GM21423 (cell line): ENCODE data around the gene ACTR1A.
A peak's percentile ranks its signal among the peaks of the same experiment; 100 is the strongest.
"Not testable (repeated sequence)": the region's sequence is repeated elsewhere in the genome, so short reads cannot be mapped to it uniquely, and the experiment has no call there.

Experiments
- ATAC-seq: cut with Tn5 transposase; IDR thresholded peaks from one replicate; pipeline ENCODE4 v1.9.1; 2021; ENCODE audit warnings: mild to moderate bottlenecking, moderate library complexity; ENCODE audit not compliant: unreplicated experiment

Gene ACTR1A

GRCh38 chr10:102455893-102456471 lies 46.5 kb downstream of the ACTR1A start:
- ATAC-seq, result no peak

GRCh38 chr10:102454662-102455487 lies 47.6 kb downstream of the ACTR1A start:
- ATAC-seq, result not testable (repeated sequence)

- no peak for ATAC-seq
These were observed 49.0 kb downstream of the ACTR1A start for GRCh38 chr10:102453502-102453901.

- ATAC-seq, result no peak
These were observed 49.7 kb downstream of the ACTR1A start for GRCh38 chr10:102452672-102453340.

- no peak for ATAC-seq
These were observed 51.2 kb downstream of the ACTR1A start, which contains the start of gene C10orf95 for GRCh38 chr10:102451105-102451969. Gene C10orf95, minus strand, starts transcription at chr10:102451543. Its CDS starts 450 bp downstream, at chr10:102451093.

- peak; percentile 76 for ATAC-seq
These were observed 52.0 kb downstream of the ACTR1A start for GRCh38 chr10:102450374-102451104.

- peak; percentile 3 for ATAC-seq
These were observed 52.5 kb downstream of the ACTR1A start for GRCh38 chr10:102450124-102450373.

GRCh38 chr10:102449321-102450123 lies 53.0 kb downstream of the ACTR1A start:
- peak; percentile 47 for ATAC-seq

GRCh38 chr10:102444851-102445250 lies 57.7 kb downstream of the ACTR1A start:
- no peak for ATAC-seq

- no peak for ATAC-seq
These were observed 64.1 kb downstream of the ACTR1A start for GRCh38 chr10:102438374-102438773.

GRCh38 chr10:102437515-102437914 lies 65.0 kb downstream of the ACTR1A start:
- ATAC-seq, result no peak

- no peak for ATAC-seq
These were observed 66.2 kb downstream of the ACTR1A start for GRCh38 chr10:102436312-102436711.

- ATAC-seq, result no peak
These were observed 66.8 kb downstream of the ACTR1A start for GRCh38 chr10:102435529-102436233.

- ATAC-seq, result no peak
These were observed 67.4 kb downstream of the ACTR1A start for GRCh38 chr10:102435133-102435497.

GRCh38 chr10:102434394-102435132 lies 67.9 kb downstream of the ACTR1A start:
- no peak for ATAC-seq

- no peak for ATAC-seq
These were observed 68.9 kb downstream of the ACTR1A start for GRCh38 chr10:102433619-102434046.

GRCh38 chr10:102432162-102432950 lies 70.2 kb downstream of the ACTR1A start, which contains the start of gene CUEDC2:
Gene CUEDC2, minus strand, starts transcription at chr10:102432574. Its CDS starts 7,386 bp downstream, at chr10:102425188.
- peak; percentile 90 for ATAC-seq
